ENCODE data around the gene ETNK2.

GRCh38 chr1:204192589-204193352 lies 40.9 kb upstream of the ETNK2 start:
- no peak for TF ChIP-seq EZH2 (IDR thresholded peaks at IDR 0.05)
- no peak for TF ChIP-seq POLR2AphosphoS5 (IDR thresholded peaks at IDR 0.05; ENCODE audit: borderline replicate concordance, low read depth, low read length)
- no peak for TF ChIP-seq FOXP2 (optimal IDR thresholded peaks at IDR 0.05; ENCODE audit: control extremely low read depth, extremely low read length, insufficient read depth)
